GM21576 (cell line): ENCODE data around the gene KMT5B.

Experiments used
- ATAC-seq: cut with Tn5 transposase; IDR thresholded peaks from one replicate; pipeline ENCODE4 v1.9.1; 2021; ENCODE audit warnings: mild to moderate bottlenecking, moderate library complexity; ENCODE audit not compliant: unreplicated experiment

Gene KMT5B

DNA sequence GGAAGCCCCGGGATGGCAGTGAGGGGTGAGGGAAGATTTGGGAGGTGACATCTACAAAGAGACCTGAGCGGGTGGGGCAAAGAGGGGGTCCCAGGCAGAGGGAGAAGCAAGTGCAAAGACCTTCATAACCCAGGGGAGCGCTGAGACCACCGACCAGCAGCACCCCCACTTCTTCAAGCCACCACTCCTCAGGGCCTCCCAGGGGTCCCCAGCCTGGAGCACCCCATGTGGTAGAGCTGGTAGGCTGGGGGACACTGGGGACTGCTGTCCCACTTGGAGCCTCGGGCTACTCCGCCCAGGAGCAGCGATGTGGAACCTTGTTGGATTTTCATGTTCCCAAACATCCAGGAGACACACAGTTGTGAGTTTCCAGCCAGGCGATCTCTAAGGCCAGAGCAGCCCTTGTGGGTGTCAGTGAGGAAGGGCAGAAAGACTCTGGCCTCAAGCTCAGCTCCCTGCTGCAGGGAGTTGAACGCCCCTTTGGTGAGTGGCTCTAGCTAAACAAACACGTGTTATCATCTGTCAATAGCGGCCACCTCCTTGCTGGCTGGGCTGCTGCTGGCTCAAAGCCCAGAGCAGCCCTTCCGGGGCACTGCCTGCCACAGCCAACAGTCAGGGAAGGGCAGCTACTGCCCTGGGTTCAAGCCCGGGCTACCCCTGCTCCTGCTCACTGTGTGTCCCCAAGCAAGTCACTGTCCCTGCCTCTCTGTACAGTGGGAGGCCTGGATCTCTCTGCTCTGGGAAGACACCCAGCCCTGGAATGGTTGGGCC lies 66.2 kb downstream of the KMT5B start:
- ATAC-seq, result no peak

DNA sequence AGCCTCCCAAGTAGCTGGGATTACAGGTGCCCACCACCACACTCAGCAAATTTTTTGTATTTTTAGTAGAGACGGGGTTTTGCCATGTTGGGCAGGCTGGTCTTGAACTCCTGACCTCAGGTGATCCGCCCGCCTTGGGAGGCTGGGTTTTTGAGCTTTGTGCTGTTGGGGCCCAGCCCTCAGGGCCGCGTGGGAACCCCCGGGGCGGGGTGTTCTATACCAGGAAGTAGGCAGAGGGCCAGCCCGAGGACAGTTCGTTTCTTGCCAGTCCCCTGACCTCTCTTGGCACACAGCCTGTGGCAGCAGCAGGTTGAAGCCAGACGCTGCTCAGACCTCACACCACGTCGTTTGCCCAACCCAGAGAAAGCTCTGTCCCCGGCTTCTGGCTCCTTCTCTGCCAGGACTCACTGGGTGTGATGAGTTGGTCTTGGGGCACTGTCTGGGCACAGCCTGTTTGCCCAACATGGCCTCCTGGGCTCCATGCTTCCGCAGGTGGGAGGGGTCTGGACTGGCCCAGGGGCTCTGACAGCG lies 67.0 kb downstream of the KMT5B start:
- ATAC-seq, result no peak

DNA sequence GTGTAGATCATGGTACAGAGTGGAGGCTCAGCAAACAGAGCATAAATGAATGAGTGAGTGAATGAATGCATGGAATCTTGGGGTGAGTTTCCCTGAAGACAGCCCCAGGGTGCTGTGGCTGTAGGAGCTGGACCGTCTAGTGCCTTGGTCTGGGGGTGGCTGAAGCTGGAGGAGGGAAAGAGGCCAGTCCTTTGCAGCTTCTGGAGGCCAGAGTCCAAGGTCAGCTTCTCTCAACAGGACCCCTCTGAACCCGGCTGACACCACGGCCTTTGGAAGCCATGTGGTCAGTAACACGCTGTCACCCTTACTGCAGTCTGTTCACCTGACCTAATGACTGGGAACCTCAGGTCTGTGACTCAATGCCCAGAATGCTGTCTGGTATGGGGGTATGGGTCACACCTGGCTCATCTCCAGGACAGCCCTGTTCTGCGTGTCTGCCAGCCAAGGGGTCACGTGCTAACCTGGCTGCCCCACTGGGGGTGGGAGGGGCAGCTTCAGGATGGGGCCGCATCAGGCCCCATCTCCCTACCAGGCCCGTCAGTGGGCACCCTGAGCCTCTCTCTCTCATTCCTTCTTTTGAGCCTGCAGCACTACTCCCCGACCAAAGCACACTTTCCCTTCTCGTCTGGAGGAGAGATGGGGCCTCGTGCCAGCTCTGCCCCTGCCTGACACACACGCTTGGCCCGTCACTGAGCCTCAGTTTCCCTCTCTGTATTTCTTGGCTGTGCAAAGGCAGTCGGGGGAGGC lies 67.8 kb downstream of the KMT5B start:
- no peak for ATAC-seq

DNA sequence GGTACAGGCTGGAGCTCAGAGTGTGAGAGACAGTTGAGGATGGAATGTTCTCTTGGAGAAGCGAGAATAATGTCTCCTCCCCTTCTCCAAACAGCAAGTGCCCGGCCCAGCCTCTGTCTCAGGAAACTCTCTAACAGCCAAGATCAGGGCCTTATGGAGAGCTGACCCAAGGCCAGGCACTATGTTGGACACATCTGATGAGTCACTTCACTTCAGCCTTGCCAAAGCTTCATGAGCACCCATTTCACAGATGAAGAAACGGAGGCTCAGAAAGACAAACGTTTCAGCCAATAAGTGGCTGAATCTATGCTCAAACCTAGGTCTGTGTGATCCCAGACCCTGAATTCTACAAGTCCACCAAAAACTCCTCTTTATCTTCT lies 69.8 kb downstream of the KMT5B start:
- no peak for ATAC-seq

DNA sequence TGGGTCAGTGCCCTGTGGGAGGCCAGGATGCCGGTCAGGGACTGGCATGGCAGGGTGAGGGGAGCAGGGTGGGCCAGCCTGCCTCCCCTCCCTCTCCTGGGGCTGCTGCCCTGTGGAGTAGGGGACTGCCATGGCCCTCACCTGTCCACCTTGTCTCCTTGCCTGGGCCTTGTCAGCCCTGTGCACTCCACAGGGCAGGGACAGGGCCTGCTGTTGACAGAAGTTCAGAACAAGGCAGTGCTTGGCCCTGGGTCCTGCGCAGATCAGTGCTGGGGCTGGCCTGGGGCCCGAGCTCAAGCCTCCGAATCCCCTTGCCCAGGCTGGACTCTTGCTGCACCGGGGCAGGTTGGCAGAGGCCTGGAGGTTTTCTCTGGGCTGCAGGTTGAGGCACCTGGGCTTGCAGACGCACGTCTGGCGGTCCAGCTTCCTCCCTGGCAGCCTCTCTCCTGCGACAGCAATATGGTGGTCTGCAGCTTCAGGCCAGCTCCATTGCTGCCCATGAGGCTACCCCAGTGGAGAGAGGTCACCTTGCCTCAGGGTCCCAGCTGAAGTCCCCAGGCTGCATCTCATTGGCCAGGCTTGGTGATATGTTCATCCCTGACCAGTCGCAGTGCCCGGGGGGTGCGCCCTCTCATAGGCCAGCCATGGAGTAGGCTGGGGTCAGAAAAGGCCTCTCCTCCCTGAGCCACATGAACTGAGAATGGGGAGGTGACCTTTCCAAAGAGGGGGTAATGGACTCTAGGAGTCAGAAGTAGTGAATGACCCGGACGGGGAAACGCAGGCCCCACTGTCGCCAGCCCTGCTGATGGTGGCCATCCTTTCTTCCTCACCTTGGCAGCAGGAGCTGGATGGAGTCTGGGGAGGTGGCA lies 70.4 kb downstream of the KMT5B start:
- no peak for ATAC-seq

DNA sequence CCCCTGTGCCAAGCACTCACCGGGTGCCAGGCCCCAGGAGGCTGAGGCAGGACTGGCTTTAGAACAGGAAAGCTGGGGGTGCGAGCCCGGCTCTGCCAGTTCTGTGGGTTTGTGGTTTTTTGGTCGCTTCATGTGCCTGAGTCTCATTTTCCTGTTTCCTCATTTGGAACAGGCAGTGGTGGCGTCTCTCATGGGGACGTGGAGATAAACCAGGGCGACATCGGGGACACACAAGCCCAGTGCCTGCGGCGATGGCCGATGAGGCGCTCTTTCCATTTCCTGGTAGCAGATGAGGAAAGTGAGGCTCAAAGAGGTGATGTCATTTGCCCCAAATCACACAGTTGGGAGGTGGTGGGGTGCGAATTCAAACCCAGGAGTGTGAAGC lies 71.1 kb downstream of the KMT5B start:
- no peak for ATAC-seq

DNA sequence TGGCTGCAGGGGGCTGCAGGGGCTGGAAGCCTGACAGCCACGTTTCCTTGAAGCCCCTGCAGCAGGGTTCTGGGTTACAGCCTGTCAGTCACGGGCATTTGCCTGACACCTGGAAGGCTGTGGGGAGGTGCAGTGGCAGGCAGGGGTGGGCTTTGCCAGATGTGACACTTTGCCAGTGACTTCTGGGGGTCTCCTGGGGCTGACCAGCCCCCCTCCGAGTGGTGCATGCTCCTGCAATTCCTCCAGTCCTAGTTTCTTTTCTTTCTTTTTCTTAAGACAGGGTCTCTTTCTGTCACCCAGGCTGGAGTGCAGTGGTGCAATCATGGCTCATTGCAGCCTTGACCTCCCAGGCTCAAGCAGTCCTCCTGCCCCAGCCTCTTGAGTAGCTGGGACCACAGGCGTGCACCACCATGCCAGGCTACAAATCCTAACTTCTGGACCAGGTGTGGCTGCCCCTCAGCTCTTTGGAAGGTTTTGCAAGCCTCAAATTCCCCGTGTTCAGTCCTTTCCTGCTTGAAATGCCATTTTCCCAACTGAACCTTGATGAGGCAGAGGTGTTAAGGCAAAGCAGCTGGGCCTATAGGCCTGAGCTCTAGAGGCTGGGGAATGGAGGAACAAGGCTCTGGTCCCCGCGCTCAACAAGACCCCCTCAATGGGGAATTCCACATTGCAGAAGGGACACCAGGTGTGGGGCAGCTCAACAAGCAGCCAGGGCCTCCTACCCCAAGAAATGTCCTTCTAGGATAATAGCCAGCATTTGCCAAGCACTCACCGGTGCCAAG lies 71.7 kb downstream of the KMT5B start:
- ATAC-seq, result no peak

DNA sequence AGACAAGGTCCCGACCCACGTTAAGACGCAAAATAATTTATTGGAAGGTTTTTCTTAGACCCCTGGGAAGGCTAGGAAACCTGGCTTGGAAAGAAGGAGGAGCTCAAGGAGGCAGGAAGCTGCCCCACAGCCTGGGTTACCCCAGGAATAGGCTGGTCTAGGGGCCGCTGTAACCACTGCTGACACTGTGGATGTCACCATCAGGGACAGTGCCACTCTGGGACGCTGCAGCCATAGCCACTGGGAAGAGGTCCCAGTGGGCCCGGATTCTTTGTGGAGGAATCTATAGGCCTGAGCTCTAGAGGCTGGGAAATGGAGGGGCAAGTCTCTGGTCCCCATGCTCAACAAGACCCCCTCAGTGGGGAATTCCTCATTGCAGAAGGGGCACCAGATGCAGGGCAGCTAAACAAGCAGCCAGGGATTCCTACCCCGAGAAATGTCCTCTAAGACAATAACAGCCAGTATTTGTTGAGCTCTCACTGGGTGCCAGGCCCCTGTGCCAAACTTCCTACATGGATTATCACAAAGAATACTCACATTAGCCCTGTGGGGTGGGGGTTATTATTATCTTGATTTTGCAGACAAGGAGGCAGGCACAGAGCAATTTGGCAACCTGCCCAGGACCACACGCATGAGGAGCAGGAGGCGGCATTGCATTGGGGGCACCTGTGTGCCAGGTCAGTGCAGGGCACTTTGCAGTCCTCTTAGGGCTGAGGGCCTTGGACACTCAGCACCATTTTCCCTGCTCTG lies 72.4 kb downstream of the KMT5B start:
- ATAC-seq, result no peak

DNA sequence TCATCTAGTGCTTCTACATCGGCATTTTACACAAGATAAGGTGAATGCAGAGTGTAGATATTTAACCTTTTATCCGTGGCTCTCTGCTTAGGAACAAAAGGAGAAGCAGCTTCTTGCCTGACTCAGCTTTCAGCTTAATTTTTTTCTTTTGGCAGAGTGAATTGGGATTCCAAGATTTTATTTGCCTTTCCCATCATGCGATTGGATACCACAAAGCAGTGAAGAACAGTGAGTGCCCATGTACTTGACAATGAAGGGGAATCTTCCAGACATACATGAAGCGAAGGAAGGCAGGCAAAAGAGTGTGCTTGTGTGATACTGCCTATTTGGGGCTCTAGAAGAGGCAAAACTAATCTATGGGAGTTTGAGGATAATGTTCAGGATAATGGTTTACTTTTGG lies 74.9 kb downstream of the KMT5B start:
- ATAC-seq, result no peak

DNA sequence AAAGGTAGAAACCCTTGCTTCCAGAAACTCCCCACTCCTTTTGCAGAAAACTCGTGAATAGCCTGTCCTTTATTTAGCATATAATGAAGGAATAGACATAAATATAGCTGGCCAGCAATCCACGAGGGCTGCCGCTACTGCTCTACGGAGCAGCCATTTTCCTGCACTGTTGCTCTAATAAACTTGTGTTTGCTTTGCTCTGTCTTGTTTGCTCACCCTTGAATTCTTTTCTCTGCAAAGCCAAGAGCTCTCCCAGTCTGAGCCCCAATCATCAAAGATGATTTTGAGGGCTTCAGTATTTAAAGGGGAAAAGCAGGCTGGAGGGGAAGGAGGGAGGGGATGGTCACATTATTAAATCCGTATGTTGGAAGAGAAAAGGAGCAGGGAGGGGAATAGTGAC lies 75.3 kb downstream of the KMT5B start:
- no peak for ATAC-seq

DNA sequence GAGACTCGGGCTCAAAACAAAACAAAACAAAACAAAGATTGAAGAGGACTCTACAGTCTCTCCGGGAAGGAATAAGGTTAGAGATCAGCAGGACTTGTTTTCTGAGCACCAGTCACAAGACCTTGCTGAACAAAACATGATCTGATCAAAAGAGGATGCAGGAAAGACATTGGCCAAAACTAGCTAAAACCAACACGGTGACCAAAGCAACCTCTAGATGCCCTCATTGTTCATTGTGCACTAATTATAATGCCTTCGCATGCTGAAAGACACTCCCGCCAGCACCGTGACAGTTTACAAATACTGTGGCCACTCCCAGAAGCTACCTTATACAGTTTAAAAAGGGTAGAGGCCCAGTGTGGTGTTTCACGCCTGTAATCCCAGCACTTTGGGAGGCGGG lies 76.2 kb downstream of the KMT5B start:
- ATAC-seq, result no peak

DNA sequence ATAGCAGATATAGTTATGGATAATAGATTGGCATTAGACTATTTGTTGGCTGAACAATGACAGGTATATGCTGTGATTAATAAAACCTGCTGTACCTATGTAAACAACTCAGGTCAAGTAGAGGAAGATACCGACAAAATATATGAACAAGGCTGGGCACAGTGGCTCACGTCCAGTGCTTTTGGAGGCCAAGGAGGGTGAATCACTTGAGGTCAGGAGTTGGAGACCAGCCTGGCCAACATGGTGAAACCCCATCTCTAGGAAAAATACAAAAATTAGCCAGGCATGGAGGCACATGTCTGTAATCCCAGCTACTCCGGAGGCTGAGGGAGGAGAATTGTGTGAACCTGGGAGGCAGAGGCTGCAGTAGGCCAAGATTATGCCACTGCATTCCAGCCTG lies 77.9 kb downstream of the KMT5B start:
- no peak for ATAC-seq

DNA sequence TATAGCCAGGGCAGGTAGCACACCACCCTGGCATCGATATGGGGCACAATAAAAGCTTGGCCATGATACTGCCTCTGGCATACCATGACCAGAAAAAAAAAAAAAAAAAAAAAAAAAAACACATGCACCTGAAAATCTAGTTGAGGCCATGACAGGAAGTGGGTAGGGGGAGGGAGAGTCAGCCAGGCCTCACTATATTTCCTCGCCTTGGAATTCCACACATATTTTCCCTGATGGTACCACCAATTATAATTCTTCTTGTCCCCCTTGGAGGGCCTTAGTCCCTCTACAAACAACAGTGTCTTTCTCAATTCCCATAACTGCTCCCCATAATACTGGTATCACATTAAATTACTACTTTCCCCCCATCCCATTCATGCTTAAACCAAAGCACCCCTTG lies 79.3 kb downstream of the KMT5B start:
- ATAC-seq, result no peak

DNA sequence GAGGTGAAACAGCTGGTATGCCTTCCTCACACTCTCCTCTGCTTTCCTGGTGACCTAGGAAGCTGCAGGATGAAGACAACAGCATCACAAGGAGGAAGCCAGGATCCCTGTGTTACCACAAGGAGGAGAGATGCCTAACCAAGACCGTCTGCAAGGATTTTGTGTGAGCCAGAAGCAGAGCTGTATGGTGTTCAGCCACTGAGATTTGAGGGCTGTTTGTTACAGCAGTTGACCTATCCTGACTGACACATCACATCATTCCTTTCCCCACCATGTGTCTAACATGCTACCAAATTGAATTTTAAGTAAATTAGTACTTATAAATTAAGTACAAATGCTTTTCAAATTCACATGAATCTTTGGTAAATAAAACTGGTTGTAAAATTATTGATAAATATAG lies 83.0 kb downstream of the KMT5B start:
- no peak for ATAC-seq

DNA sequence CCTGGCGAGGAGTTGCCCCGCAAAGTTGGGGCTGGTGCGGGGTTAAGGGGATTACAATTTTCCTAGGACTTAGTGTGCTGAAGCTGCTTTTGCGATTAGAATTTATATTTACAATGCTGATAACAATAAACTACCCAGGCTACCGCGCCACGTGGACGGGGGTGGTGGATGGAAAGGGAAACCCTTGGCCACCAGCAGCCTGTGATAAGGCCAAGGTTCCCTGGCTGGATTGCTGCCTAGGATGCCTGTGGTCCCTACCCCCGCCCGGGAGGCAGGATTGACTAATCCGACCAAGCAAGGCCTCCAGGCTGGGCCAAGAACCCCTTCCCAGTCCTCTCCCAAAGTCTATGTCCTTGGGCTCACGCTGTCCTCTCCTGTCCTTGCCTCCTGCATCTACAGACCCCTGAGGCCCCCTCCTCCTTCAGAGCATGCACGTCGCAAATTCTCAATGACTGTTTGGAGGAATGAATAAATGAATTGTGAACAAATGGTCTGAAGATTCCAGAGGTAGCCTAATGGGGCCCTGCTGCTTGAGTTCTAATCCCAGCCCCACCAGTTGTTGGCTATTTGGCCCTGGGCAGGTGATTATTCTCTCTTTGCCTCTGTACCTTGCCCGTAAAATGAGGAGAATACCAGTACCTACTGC lies 84.3 kb downstream of the KMT5B start:
- no peak for ATAC-seq

DNA sequence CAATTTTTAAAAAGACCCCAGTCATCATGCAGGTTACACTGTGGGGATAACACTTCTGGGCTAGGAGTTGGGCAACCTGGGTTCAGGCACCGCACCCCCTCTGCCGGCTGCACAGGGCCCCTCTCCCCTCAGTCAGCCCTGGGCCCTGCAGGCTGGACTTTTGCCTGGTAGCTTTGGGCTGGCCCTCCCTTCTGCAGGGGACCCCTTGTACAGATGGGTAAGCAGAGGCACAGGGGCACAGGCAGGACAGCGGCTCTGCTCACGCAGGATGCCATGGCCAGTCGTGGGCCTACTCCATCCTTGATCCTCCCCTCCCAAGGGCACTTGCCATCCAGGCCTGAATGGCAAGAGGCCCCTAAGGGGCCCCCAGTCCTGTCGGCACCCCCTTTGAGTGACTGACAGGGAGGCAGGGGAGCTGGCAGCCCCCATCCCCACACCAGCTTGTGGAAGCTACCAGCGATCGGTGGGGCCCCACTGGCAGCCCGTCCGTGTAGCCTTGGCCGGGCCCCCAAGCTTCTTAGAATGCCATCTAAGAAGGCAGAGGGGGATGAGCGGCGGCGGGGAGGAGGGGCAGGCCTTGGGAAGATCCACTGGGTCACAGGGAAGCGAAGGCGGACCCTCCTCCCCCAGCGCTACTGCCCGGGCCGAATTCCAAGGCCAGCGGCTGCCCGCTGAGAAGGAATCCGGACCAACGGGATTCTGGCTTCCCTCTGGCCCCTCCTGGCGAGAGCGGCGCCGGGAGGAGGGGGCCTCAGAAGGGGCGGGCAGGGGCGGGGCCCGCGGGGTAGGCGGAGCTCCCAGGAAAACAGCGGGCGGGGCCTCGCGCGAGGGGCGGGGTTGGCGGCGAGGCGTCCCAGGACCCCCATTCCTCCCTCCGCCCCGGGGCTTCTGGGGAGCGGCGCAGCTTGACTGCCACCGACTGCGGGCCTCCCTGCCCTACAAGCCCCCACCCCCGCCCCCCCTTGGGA lies 85.1 kb downstream of the KMT5B start:
- no peak for ATAC-seq

DNA sequence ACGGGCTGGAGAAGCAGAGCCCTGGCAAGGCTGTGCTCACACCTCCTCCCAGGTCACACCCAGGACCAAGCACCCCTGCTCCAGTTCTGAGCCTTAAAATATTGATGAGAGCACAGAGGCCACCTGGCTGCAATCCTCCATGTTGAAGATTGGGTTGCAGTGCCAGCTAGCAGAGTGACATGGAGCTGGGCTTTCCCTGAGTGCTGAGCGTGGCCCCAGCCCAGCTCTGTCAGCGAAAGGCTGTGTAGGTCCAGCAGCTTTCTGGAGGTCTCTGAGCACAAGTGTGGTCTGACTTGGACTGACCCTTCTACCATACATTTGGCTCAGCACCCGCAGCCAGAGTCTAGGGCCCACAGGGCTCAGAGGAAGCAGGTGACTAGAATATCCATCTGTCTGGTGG lies 87.9 kb downstream of the KMT5B start:
- no peak for ATAC-seq

DNA sequence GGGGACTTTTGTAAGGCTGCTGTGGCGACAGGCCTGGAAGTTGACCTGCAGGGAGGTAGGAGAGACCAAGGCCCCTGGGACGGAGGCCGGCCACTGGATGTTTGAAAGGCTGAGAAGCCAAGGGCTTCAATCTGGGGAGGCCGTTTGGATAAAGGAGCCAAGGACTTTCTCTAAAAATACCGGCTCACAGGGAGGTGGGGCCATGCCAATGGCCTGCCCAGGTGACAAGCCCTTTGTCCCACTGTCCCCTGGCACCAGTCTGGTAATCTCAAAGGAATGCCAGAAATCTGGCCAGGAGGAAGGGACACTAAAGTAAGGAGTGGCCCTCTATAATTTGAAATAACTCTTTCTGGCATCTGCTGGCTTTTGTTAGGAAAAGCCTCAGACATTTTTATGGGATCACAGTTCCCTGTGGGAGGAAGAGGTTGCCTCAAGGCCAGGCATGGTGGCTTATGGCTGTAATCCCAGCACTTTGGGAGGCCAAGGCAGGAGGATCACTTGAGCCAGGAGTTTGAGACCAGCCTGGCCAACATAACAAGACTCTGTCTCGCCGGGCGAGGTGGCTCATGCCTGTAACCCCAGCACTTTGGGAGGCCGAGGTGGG lies 90.1 kb downstream of the KMT5B start:
- ATAC-seq, result no peak
